Loucy (cell line): ENCODE results near the gene KRTAP10-1.

Source experiments
- EZH2phosphoT487 ChIP-seq: fragments of 200-600 bp; IDR thresholded peaks from 2 replicates; pipeline ENCODE4 v1.6.1; 2018; ENCODE audit warnings: antibody characterized with exemption, mild to moderate bottlenecking, moderate library complexity, borderline replicate concordance
- TF ChIP-seq, protein P1 (sequence below): fragments of 200-600 bp; sonication (generic); conservative IDR thresholded peaks from 2 replicates; pipeline ENCODE4 v1.5.1; 2014; ENCODE audit warnings: mild to moderate bottlenecking, antibody characterized with exemption, low read length

DNA sequence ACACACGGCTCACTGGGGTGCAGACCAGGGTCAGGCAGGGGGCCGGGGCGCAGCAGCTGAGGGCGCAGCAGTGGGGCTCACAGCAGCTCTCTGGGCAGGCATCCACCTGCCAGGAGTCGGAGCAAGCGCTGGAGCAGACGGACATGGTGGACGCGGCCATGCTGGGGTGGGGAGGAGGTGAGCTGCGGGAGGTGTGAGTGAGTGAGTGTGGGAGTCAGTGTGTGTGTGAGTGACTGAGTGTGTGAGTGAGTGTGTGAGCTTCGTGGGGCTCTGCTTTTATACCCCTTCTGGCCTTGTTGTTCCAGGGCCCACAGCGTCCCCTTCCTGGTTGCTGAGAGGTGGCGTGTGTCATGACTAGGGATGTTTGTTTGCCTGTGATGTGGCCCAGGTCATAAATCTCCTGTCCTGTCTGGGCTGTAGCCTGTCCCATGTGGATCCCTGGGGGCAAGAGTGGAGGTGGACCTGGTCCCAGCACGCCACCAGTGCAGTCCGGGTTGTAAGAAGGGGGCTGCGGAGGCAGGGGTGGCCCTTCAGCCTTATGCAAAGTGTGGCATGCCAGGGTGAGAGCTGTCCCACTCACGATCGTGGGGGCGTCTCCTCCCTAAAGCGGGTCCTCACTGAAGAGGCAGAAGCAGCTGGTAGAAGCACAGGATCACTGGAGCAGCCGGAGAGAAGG lies at the start of gene KRTAP10-1:
- TF ChIP-seq, protein P1, sequence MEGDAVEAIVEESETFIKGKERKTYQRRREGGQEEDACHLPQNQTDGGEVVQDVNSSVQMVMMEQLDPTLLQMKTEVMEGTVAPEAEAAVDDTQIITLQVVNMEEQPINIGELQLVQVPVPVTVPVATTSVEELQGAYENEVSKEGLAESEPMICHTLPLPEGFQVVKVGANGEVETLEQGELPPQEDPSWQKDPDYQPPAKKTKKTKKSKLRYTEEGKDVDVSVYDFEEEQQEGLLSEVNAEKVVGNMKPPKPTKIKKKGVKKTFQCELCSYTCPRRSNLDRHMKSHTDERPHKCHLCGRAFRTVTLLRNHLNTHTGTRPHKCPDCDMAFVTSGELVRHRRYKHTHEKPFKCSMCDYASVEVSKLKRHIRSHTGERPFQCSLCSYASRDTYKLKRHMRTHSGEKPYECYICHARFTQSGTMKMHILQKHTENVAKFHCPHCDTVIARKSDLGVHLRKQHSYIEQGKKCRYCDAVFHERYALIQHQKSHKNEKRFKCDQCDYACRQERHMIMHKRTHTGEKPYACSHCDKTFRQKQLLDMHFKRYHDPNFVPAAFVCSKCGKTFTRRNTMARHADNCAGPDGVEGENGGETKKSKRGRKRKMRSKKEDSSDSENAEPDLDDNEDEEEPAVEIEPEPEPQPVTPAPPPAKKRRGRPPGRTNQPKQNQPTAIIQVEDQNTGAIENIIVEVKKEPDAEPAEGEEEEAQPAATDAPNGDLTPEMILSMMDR: no peak
- no peak for TF ChIP-seq EZH2phosphoT487
